Activated naive CD8-positive, alpha-beta T cell treated with anti-CD3 and anti-CD28 coated beads for 36 hours (primary cell): Measurements from ENCODE around the gene KRTAP8-1. TPM values are rescaled to one million over a fixed set of nuclear protein-coding genes. Genes with fewer than 3 reads are reported as not detected.

Experiments
- DNase-seq: peaks from one replicate; pipeline ENCODE4 v3.0.0; 2021
- H3K27ac Mint-ChIP-seq: one replicate; pipeline ENCODE4 v1.8.0; 2022; ENCODE audit warnings: mild to moderate bottlenecking, moderate library complexity, mixed read lengths
- H3K27me3 Mint-ChIP-seq: one replicate; pipeline ENCODE4 v1.8.0; 2022; ENCODE audit warnings: mild to moderate bottlenecking, mixed read lengths
- H3K36me3 Mint-ChIP-seq: one replicate; pipeline ENCODE4 v1.8.0; 2021; ENCODE audit warnings: mild to moderate bottlenecking, mixed read lengths
- H3K4me1 Mint-ChIP-seq: one replicate; pipeline ENCODE4 v1.8.0; 2021; ENCODE audit warnings: mixed read lengths
- H3K4me3 Mint-ChIP-seq: one replicate; pipeline ENCODE4 v1.8.0; 2022; ENCODE audit warnings: mild to moderate bottlenecking, moderate library complexity, mixed read lengths
- H3K9me3 Mint-ChIP-seq: one replicate; pipeline ENCODE4 v1.8.0; 2022; ENCODE audit warnings: mixed read lengths
- total RNA-seq, 2 experiments: library from RNA; stranded (reverse); gene quantifications; one replicate each; pipeline ENCODE4 v1.2.3, GENCODE V29; 2021

The KRTAP8-1 gene
- total RNA-seq = not detected

GRCh38 chr21:30813174-30813573 is at the start of gene KRTAP8-1:
KRTAP8-1 (minus strand) TSS chr21:30813274; CDS start chr21:30813220, 54 bp downstream.
- no peak within 1 kb of the TSS for H3K27ac Mint-ChIP-seq
- DNase-seq = no peak
- H3K27me3 Mint-ChIP-seq = peaks cover 23% of the 10 kb centered on the region
- H3K4me3 Mint-ChIP-seq = no peak within 1 kb of the TSS
- H3K9me3 Mint-ChIP-seq = no peaks in the 10 kb centered on the region
- H3K4me1 Mint-ChIP-seq = no peaks in the 10 kb centered on the region
- no peaks in the 10 kb centered on the region for H3K36me3 Mint-ChIP-seq

GRCh38 chr21:30847627-30848500 is 34.8 kb upstream of the KRTAP8-1 start:
- H3K27ac Mint-ChIP-seq = no peak overlapping the region
- H3K9me3 Mint-ChIP-seq = no peaks in the 10 kb centered on the region
- H3K36me3 Mint-ChIP-seq = no peaks in the 10 kb centered on the region
- no peak overlapping the region for H3K4me3 Mint-ChIP-seq
- no peaks in the 10 kb centered on the region for H3K4me1 Mint-ChIP-seq
- DNase-seq = no peak
- H3K27me3 Mint-ChIP-seq = peaks cover 26% of the 10 kb centered on the region

- H3K4me1 Mint-ChIP-seq = no peaks in the 10 kb centered on the region
- no peak for DNase-seq
- H3K27ac Mint-ChIP-seq = no peak overlapping the region
- H3K27me3 Mint-ChIP-seq = peaks cover 18% of the 10 kb centered on the region
- no peaks in the 10 kb centered on the region for H3K9me3 Mint-ChIP-seq
- no peaks in the 10 kb centered on the region for H3K36me3 Mint-ChIP-seq
- H3K4me3 Mint-ChIP-seq = no peak overlapping the region
These were observed 29.9 kb upstream of the KRTAP8-1 start for GRCh38 chr21:30842990-30843389.

- Mint-ChIP-seq H3K4me3 (no peak overlapping the region), H3K4me1 (no peaks in the 10 kb centered on the region), H3K36me3 (no peaks in the 10 kb centered on the region), H3K27ac (no peak overlapping the region), H3K9me3 (no peaks in the 10 kb centered on the region), H3K27me3 (peaks cover 11% of the 10 kb centered on the region)
- DNase-seq = peak; percentile 15
These were observed 26.2 kb upstream of the KRTAP8-1 start for GRCh38 chr21:30839304-30839703.

- Mint-ChIP-seq H3K4me1 (no peaks in the 10 kb centered on the region), H3K36me3 (no peaks in the 10 kb centered on the region), H3K9me3 (no peaks in the 10 kb centered on the region), H3K4me3 (no peak overlapping the region), H3K27me3 (peaks cover 16% of the 10 kb centered on the region), H3K27ac (no peak overlapping the region)
- DNase-seq = no peak
These were observed 25.5 kb upstream of the KRTAP8-1 start for GRCh38 chr21:30838536-30838935.

- Mint-ChIP-seq H3K4me1 (no peaks in the 10 kb centered on the region), H3K9me3 (no peaks in the 10 kb centered on the region), H3K27ac (no peak overlapping the region), H3K36me3 (no peaks in the 10 kb centered on the region), H3K27me3 (peaks cover 14% of the 10 kb centered on the region), H3K4me3 (no peak overlapping the region)
- peak; percentile 21 for DNase-seq
These were observed 18.2 kb upstream of the KRTAP8-1 start for GRCh38 chr21:30831194-30831765.

- peaks cover 14% of the 10 kb centered on the region for H3K27me3 Mint-ChIP-seq
- no peaks in the 10 kb centered on the region for H3K4me1 Mint-ChIP-seq
- H3K27ac Mint-ChIP-seq = no peak within 1 kb of the TSS
- no peaks in the 10 kb centered on the region for H3K36me3 Mint-ChIP-seq
- DNase-seq = no peak
- no peak within 1 kb of the TSS for H3K4me3 Mint-ChIP-seq
- H3K9me3 Mint-ChIP-seq = no peaks in the 10 kb centered on the region
These were observed 16.6 kb upstream of the KRTAP8-1 start, which contains the start of gene KRTAP7-1 for GRCh38 chr21:30829659-30830058. KRTAP7-1 (minus strand) TSS chr21:30829759; CDS start chr21:30829698, 61 bp downstream.

- no peak overlapping the region for H3K27ac Mint-ChIP-seq
- no peaks in the 10 kb centered on the region for H3K4me1 Mint-ChIP-seq
- H3K9me3 Mint-ChIP-seq = no peaks in the 10 kb centered on the region
- no peaks in the 10 kb centered on the region for H3K36me3 Mint-ChIP-seq
- H3K27me3 Mint-ChIP-seq = peaks cover 28% of the 10 kb centered on the region
- no peak overlapping the region for H3K4me3 Mint-ChIP-seq
- no peak for DNase-seq
These were observed 6.0 kb upstream of the KRTAP8-1 start for GRCh38 chr21:30818837-30819610.

- H3K4me3 Mint-ChIP-seq = no peak overlapping the region
- H3K9me3 Mint-ChIP-seq = peaks cover 2% of the 10 kb centered on the region
These were observed 12.5 kb downstream of the KRTAP8-1 start for GRCh38 chr21:30800605-30801004.

GRCh38 chr21:30793581-30794314 is 19.3 kb downstream of the KRTAP8-1 start:
- Mint-ChIP-seq H3K27me3 (peaks cover 10% of the 10 kb centered on the region), H3K36me3 (no peaks in the 10 kb centered on the region), H3K9me3 (no peaks in the 10 kb centered on the region), H3K4me1 (no peaks in the 10 kb centered on the region), H3K4me3 (no peak overlapping the region), H3K27ac (no peak overlapping the region)
- DNase-seq = no peak

More at GRCh38 chr21:30800605-30801004, 12.5 kb downstream of the KRTAP8-1 start:
- H3K27me3 Mint-ChIP-seq = peaks cover 10% of the 10 kb centered on the region
- H3K4me1 Mint-ChIP-seq = peaks cover 2% of the 10 kb centered on the region
- H3K36me3 Mint-ChIP-seq = no peaks in the 10 kb centered on the region
- no peak for DNase-seq
- H3K27ac Mint-ChIP-seq = no peak overlapping the region

- H3K27me3 Mint-ChIP-seq = peaks cover 7% of the 10 kb centered on the region
- peaks cover 2% of the 10 kb centered on the region for H3K9me3 Mint-ChIP-seq
- no peak for DNase-seq
- no peaks in the 10 kb centered on the region for H3K36me3 Mint-ChIP-seq
- no peaks in the 10 kb centered on the region for H3K4me1 Mint-ChIP-seq
- H3K27ac Mint-ChIP-seq = no peak overlapping the region
- H3K4me3 Mint-ChIP-seq = no peak overlapping the region
These were observed 33.8 kb downstream of the KRTAP8-1 start for GRCh38 chr21:30779249-30779648.

- H3K27ac Mint-ChIP-seq = no peak overlapping the region
- H3K4me3 Mint-ChIP-seq = no peak overlapping the region
- H3K4me1 Mint-ChIP-seq = no peaks in the 10 kb centered on the region
- DNase-seq = no peak
- no peaks in the 10 kb centered on the region for H3K36me3 Mint-ChIP-seq
- no peaks in the 10 kb centered on the region for H3K9me3 Mint-ChIP-seq
- H3K27me3 Mint-ChIP-seq = peaks cover 8% of the 10 kb centered on the region
These were observed 43.2 kb downstream of the KRTAP8-1 start for GRCh38 chr21:30769724-30770431.
